BE2C (cell line): Measurements from ENCODE around the gene WBP2.

Experiments used
- DNase-seq: peaks from one replicate; pipeline ENCODE4 v3.0.0-alpha.2; 2020
- H3K27me3 ChIP-seq: fragments of 250-450 bp; sonication (Bioruptor Pico); 2 replicates; pipeline ENCODE4 v1.5.1; 2020; ENCODE audit warnings: mild to moderate bottlenecking
- H3K36me3 ChIP-seq: fragments of 250-450 bp; sonication (Bioruptor Pico); 2 replicates; pipeline ENCODE4 v1.5.1; 2020; ENCODE audit warnings: mild to moderate bottlenecking
- H3K4me1 ChIP-seq: fragments of 250-450 bp; sonication (Bioruptor Pico); 2 replicates; pipeline ENCODE4 v1.5.1; 2020
- H3K4me3 ChIP-seq: 2 replicates; pipeline ENCODE4 v1.5.1; 2011; ENCODE audit warnings: low read depth, low read length
- H3K9me3 ChIP-seq: fragments of 250-450 bp; sonication (Bioruptor Pico); 2 replicates; pipeline ENCODE4 v1.5.1; 2020
- CTCF ChIP-seq: IDR thresholded peaks from 2 replicates; pipeline ENCODE4 v1.5.1; 2012; ENCODE audit warnings: mild to moderate bottlenecking, low read depth, low read length

WBP2 gene

GRCh38 chr17:75820094-75821080, 34.7 kb downstream of the WBP2 start:
- Histone ChIP-seq H3K9me3 (no peaks in the 10 kb centered on the region), H3K36me3 (peaks cover 67% of the 10 kb centered on the region), H3K27me3 (no peaks in the 10 kb centered on the region), H3K4me1 (peaks cover 12% of the 10 kb centered on the region), H3K4me3 (no peak overlapping the region)
- no peak for TF ChIP-seq CTCF
- DNase-seq, result no peak

DNA sequence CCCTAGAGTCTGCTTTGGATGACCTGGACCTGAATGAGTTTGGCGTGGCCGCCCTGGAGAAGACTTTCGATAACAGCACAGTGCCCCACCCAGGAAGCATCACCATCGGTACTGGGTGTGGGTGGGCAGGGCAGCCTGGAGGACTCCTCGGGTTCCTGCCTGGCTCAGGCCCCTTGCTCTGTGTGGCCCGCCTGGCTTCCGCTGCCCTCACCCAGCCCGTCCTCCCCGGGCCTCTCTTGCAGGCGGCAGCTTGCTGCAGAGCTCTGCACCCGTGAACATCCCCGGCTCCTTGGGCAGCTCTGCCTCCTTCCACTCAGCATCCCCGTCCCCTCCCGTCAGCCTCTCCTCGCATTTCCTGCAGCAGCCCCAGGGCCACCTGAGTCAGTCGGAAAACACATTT, 35.5 kb downstream of the WBP2 start:
- Histone ChIP-seq H3K4me3 (no peak overlapping the region), H3K4me1 (peaks cover 19% of the 10 kb centered on the region), H3K9me3 (no peaks in the 10 kb centered on the region), H3K27me3 (no peaks in the 10 kb centered on the region), H3K36me3 (peaks cover 74% of the 10 kb centered on the region)
- DNase-seq, result no peak
- no peak for TF ChIP-seq CTCF

DNA sequence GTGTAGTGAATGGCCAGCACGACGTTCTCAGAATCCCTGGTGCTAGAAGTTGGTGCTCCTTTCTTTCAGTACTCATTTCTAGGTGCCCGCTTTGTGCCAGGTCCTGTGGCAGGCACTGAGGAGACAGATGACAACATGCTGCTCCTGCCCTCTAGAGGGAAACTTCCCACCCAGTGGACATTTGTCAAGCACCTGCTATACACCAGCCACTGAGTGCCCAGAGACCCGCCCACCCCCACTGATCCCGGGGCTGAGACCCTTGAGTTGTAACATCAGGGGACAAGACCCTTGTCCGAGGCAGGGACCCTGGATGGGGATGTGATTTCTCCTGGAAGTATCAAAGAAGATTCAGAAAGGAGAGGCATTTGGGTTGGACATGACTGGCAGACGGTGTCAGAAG, 36.0 kb downstream of the WBP2 start:
- DNase-seq, result no peak
- Histone ChIP-seq H3K36me3 (peaks cover 77% of the 10 kb centered on the region), H3K27me3 (no peaks in the 10 kb centered on the region), H3K9me3 (no peaks in the 10 kb centered on the region), H3K4me3 (no peak overlapping the region), H3K4me1 (peaks cover 21% of the 10 kb centered on the region)
- TF ChIP-seq CTCF, result no peak

GRCh38 chr17:75818326-75818885, 36.7 kb downstream of the WBP2 start:
- no peak for TF ChIP-seq CTCF
- Histone ChIP-seq H3K27me3 (no peaks in the 10 kb centered on the region), H3K4me1 (peaks cover 21% of the 10 kb centered on the region), H3K9me3 (no peaks in the 10 kb centered on the region), H3K4me3 (no peak overlapping the region), H3K36me3 (peaks cover 84% of the 10 kb centered on the region)
- DNase-seq, result no peak

DNA sequence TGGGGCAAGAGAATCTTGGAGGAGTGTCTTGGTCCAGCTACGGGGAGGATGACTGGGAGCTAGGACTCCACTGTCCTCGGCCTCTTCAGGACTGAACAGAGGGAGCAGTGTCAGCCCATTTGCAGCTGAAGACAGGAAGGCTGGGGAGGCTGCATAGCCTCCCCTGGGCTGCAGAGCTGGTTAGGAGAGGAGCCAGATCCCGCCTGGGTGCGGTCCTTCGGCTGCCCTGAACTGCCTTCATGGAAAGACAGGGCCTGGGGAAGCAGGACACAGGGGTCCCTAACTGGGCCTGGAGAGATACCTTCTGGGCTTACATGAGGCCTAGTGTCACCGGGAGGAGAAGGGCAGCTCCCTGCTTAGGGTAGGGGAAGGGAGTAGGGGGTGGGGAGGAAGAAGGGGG, 37.6 kb downstream of the WBP2 start:
- H3K36me3 ChIP-seq, result peaks cover 93% of the 10 kb centered on the region
- no peak for DNase-seq
- H3K27me3 ChIP-seq, result no peaks in the 10 kb centered on the region
- H3K4me1 ChIP-seq, result peaks cover 21% of the 10 kb centered on the region
- H3K4me3 ChIP-seq, result no peak overlapping the region
- no peaks in the 10 kb centered on the region for H3K9me3 ChIP-seq
- TF ChIP-seq CTCF, result no peak

DNA sequence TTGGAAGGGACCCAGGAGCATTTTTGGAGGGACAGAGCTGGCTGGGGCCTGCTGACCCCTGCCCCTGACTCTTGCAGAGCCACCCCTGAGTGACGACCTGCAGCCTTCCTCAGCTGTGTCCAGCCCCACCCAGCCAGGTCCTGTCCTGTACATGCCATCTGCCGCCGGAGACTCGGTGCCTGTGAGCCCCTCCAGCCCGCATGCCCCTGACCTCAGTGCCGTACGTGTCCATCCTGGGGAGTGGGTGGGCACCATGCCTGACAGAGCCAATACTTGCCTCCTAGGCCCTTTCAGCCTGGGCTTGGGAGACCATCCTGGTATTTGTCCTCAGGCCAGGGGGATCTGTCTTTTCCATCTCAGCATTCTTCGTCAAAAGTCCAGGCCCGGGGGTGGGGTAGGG, 38.4 kb downstream of the WBP2 start:
- H3K27me3 ChIP-seq, result no peaks in the 10 kb centered on the region
- H3K36me3 ChIP-seq, result peaks cover 94% of the 10 kb centered on the region
- no peak overlapping the region for H3K4me3 ChIP-seq
- peaks cover 15% of the 10 kb centered on the region for H3K4me1 ChIP-seq
- H3K9me3 ChIP-seq, result no peaks in the 10 kb centered on the region
- TF ChIP-seq CTCF, result no peak
- DNase-seq, result no peak
